Spleen (tissue), 3 donors: ENCODE data around the gene SUCLG2.

ENCODE experiments used
- POLR2A ChIP-seq, 3 donors: fragments of 450-650 bp; IDR thresholded peaks; one replicate each; pipeline ENCODE4 v1.5.1; 2017; ENCODE audit warnings: antibody characterized with exemption in 3 of 3, mild to moderate bottlenecking in 1 of 3
- POLR2AphosphoS5 ChIP-seq, 3 donors: sonication (generic); formaldehyde crosslinking; IDR thresholded peaks; one replicate each; pipeline ENCODE4 v1.5.1; 2017; ENCODE audit warnings: antibody characterized with exemption in 3 of 3

DNA sequence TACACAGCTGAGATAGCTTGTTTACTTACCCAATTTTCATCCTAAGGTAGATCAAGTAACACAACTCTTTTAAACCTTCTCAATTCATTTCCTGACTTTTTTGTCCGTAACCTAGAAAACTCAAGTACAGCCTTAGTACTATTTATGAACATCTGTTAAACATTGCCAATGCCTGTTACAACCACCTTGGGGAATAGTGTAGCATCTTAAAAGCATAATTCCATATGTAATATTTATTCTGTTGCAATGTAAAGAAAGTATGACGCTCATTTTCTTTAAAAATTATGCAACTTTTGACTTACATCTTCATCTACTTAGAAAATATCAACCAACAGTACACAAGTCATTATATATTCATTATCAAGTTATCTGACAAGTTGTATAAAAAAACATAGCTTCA is 54.6 kb downstream of the SUCLG2 start:
- TF ChIP-seq POLR2AphosphoS5 (IDR thresholded peaks at IDR 0.05) (no peak), POLR2A (IDR thresholded peaks at IDR 0.05) (no peak)
